CD4-positive, alpha-beta T cell treated with Interleukin-15 for 4 hours (primary cell): Measurements from ENCODE around the gene COBLL1.
"Not testable (repeated sequence)": the region's sequence is repeated elsewhere in the genome, so short reads cannot be mapped to it uniquely, and the experiment has no call there.

Experiments
- DNase-seq: peaks from one replicate; pipeline ENCODE4 v3.0.0-alpha.2; 2020; ENCODE audit warnings: low spot score

The COBLL1 gene

DNA sequence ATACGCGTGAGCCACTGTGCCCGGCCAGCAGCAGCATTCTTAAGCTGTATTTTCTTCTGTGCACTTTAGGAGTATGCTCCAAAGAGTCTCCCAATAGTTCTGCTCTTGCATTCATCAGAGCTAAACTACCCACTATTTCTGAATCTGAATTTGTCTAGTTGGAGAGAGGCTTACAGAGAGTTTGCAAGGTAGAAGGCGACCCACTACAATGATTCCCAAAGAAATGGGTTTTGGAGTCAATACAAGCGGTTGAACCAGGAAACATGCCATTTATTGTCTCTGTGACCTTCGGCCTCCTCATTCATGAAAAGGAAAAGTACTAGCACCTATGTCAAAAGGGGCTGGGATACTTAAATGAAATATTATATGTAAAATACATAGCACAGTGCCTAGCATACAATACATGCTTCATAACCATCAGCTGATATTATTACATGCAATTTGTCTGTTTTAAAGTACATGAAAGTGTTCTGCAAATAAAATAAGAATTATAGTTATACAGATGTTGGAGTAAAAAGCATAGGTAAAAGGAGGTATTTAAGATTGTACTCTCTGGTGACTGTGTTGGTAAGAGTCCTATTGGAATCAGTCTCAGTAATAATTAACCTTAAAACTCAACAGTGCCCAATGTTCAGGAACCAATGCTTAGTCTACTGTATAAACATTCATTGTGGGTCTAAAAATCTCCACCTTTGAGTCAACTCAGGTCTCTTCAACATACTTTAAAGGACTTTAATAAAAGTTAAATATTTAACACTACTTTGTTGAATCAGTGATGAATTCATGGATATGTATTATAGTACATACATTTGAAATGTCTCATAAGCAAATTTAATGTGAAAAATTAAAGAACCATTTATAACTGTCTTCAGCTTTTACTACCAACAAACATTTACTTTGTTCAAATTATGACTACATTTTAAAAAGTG lies 130.5 kb downstream of the COBLL1 start:
- DNase-seq, result no peak

DNA sequence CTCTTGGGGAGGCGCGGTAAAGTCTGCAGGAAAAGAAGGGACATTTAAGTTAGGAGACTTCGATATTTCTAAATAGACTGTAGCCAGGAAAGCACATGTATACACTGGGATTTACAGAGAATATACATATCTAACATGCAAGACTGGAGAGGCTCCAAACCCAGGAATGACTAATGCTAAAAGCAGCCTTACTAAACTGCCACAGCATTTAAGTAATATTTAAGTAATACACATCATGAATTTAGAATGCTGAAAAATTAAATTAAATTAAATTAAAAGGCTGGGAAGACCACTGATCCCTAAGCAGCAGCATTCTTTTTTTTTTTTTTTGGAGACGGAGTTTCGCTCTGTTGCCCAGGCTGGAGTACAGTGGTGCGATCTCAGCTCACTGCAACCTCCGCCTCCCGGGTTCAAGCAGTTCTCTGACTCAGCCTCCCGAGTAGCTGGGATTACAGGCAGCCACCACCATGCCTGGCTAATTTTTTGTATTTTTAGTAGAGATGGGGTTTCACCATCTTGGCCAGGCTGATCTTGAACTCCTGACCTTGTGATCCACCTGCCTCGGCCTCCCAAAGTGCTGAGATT lies 131.3 kb downstream of the COBLL1 start:
- DNase-seq, result not testable (repeated sequence)

DNA sequence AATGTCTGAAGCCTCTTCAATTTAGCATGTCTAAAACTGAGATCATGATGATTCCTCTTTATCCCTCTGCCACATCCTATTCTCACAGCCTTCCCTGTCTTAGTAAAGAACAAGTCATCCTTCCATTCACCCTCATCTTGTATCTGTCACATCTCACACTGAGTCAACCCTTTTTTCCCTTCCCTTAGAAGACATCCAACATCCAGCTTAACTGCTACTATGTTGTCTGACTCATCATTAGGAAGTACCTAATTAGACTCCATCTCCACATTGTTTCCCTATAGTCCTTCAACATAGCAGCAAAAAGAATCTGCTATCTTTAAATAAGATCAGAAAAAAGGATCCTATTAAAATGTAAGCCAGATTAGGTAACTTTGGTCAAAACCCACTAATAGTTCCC lies 135.1 kb downstream of the COBLL1 start:
- DNase-seq, result no peak

DNA sequence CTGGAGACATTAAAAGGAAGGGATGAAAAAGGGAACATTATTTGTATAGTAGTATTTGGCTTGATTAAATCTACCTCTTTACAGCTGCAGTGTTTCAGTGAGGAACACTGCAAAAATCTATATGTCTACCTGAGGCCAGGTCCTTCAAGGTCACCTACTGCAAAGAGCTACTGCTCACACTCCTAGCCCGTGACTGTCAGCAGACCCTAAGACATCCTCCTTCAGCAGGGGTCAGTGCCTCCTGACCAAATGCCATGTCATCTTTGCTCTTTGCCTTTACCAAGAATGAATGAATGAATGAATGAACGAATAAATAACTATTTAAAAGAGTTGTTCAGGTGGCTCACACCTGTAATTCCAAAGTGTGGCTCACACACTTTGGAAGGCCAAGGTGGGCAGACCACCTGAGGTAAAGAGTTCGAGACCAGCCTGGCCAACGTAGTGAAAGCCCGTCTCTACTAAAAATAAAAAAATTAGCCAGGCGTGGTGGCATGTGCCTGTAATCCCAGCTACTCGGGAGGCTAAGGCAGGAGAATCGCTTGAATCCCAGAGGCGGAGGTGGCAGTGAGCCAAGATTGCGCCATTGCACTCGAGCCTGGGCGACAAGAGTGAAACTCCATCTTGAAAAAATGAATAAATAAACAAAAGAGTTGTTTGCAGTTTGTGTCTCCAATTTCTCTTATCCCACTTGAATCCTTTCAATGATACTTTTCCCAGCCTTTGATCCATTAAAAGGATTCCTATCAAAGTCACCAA lies 136.0 kb downstream of the COBLL1 start:
- no peak for DNase-seq

DNA sequence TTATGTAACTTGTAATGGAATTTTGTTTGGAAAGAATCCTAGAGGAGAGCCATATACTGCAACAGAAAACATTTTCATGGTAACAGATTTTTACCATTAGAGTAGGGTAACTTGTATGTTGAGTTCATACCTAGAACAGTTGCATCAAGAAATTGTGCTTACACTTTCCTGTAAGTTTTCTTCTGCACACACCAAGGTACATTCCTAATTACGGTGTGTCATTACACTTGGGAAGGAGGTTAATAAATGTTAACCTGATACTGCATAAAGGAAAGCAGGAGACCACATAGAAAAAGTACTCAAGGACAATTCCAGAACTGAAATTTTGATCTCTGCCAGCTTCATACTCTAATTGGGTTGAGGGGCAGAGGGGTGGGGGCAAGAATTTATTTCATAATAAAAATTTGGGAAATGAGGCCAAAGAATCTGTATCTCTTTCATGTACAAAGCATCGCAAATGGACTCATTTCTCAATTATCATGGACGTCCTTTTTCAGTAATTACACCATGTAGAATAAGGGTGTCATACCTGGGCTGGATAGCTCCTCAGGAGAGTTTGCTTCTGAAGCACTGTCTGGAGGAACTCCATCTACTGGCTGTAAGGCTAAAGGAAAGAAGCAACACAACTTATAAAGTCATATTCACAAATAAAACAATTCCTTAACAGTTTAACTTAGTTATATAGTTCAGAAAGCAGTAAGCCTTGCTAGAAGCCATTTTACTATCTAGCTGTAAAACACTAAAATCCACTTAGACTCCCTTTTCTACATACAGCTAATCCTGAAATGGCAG lies 137.5 kb downstream of the COBLL1 start:
- no peak for DNase-seq

DNA sequence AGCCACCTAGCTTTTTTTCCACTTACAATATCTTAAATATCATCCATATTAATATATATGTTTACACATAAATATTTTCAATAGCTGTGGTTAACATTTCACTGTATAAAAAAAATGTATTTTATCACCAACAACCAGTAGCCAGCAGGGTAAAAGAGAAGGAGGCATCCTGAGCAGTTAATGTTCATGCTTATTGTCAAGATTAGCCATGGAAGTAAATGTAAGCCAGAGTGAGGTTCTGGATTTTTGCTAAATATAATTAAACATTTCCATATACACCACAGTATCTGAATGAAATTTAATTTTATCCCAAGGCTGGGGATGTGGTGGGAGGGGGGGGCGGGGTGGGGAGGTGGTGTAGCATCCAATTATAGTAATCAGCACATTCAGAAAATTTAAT lies 140.1 kb downstream of the COBLL1 start:
- DNase-seq, result no peak

DNA sequence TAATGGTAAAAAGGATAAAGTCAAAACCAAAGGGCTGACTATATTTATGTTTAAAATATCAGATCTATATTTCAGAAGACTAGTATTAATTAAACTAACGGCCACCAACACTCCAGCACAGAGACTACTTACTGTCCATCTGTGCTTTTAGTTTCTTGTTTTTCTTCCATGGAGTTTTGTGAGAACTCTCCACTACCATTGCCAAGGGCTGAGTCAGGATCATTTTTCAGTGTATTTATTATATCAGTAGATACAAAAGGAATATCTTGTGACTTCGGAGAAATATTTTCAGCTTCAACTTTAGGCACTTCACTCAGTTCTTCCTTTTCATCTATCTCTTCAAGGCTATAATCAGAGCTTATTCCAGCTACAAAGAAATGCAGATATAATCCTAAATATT lies 141.2 kb downstream of the COBLL1 start:
- DNase-seq, result no peak

DNA sequence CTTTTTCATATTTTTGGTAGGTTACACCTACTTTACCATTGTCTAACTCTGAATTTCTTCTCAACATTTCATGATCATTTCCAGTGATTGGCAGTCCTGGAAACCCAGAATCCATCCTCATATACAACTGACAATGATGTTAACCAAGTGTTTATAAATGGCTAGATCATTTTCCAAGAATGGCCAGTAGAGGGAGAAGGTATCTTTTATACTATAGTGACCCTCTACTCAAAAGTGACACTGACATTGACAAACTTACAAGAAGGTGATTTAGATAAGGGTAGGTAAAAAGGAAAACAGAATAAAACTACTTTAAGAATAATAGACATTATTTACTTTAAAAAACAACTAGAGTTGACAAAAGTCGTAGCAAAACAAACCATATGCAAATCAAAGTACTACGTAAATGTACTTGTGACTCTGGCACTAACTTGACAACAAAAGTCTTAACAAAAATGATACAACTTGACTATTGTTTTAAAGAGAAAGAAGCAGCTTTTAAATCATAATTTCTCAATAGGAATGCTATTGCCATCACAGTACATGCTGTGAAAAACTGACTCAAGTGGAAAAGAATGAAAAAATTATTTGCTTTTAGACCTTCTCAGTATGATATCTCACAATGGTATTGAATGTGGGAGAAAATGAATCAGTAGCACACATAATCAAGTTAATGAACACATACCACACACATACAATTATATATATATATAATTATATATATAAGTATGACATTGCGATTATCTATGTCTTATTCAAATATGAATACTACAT lies 143.7 kb downstream of the COBLL1 start:
- no peak for DNase-seq

DNA sequence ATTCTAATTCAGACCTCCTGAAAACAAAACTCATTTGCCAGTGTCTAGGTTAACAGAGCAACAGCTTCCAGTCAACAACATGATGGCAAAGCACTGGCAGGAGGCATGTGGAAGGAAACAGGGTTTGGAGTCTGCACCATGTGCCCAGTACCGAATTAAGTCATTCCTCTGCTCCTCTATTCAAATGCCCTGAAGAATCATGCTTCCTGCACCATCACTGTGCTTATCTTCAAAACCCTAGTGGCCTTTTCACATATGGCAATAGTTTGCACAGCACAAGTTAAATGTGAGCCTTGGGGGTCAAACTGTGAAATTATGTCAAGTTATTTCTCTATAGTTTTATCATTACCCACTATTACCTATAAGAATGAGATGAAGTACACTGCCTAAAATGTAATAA lies 145.0 kb downstream of the COBLL1 start:
- no peak for DNase-seq

DNA sequence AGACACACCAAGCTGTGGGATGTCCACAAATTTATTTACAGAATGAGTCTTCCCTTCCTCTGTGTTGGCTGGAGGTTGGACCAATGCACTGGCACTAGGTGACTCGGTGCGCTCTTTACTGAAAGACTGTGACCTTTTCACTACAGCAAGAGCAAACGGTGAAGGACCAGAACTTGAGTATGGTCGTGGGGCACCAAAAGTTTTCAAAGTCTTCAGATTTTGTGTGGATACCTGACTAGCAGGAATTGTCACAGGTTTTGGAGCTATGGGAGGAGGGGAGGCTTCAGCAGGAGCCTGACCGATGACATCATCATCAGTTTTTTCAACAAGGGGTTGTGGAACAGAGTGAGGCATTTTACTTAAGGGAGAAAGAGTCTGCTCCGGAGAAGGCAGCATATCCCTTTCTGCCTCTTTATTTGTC lies 147.3 kb downstream of the COBLL1 start:
- DNase-seq, result no peak

DNA sequence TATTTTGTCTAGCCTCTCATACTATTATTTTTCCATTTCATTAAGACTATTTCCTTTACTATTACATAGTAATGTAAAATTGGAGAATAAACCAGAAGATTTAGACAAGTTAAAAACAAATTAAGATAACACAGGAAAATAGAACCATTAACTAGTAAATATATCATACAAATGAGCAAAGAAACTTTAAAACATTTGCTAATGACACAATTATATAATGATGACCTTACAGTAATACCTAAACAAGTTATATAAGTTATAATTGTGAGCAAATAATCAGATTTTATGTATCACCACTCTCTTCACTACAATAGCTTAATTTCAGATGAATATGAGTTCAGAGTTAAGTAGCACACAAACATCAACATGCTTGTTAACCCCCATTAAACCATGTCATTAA lies 147.8 kb downstream of the COBLL1 start:
- DNase-seq, result no peak

DNA sequence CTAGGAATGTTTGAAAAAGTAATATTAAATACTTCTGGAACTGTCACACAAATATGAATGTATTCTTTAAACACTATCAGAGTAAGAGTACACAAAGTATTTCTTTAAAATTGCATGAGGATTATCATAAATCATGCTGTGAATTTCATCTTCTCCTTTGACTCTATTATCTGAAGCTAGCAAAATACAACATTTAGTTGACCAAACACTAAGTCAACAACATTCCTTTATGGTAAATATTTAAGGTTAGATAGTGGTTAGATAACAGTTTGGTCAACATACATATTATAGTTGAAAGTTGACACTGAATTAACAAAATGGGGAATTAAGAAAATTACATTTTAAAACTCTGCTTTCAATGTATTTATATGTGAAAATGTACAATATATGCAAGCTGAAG lies 148.2 kb downstream of the COBLL1 start:
- DNase-seq, result no peak

DNA sequence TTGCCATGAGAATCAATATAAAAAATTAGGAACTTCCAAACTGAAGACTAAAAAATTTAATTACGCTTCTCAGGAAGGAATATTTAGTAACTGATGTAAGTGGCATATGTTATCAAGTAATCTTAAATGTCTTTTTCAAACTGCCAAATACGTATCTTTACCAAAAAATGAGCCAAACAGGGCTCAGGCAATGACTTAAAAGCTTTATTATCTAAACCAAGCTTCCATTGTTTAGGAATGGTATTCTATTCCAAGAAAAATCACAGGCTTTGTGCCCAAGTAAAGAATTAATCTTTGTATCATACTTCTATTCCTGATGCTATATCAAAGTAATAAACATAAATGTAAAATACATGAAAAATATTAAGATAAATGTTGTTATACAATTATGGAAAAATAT lies 148.7 kb downstream of the COBLL1 start:
- no peak for DNase-seq

DNA sequence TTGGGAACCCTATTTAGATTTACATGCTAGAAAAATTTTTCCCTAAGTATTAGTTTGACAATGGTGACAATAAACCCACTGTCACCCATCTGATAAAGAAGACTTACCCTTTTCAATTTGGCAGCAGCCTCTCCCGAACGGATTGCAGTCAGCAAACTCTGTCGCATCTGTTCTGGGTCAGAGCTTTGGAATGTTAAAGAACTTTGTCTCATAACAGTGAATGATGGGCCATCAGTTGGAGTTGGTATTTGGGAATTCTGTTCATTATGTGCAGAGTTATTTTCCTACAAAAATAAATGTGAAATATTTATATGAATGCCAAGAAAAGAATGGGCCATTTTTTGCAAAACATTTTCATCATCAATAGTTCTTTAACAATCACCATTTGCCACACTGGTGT lies 149.5 kb downstream of the COBLL1 start:
- no peak for DNase-seq

DNA sequence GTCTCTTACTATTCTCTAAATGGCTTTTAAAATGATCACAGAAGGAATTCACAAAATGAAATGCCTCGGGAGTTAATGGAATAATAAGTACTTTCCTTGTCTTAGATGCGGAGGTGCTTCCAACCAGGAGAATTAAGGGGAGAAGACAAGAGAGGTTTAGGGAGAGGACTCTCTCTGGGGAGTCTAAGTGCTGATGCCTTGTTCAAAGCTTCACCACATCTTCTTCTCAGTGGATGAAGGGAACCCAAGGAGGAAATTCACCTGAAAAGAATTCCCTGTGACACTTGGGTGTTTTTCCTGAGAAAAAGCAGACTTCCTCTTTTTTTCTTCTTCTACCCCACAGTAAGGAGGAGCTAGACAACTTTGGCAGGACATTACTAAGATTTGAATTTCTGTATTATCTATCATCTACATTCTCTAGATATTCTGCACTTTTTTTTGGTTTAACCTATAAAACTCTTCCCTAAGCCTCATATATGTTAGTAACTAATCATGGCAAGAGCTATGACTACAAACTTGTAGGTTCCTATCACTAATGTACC lies 150.2 kb downstream of the COBLL1 start:
- no peak for DNase-seq

DNA sequence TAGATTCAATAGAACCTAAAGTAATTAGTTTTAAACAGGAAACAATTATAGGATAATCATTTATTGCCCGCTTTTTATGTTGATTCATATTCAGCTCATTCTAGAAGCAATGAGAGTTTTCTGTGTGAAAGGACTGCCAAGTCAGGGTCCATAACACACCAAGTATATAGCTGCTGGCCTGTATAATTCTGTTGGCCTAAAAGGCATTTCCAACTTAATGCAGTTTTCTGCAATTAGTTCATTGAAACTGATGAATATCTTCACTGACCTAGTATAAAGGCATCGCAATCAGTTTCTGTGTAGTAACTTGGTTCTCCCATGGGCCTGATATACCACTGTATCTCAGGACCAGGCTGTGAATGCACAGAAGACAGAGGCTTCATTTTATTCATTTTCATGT lies 151.3 kb downstream of the COBLL1 start:
- DNase-seq, result no peak

DNA sequence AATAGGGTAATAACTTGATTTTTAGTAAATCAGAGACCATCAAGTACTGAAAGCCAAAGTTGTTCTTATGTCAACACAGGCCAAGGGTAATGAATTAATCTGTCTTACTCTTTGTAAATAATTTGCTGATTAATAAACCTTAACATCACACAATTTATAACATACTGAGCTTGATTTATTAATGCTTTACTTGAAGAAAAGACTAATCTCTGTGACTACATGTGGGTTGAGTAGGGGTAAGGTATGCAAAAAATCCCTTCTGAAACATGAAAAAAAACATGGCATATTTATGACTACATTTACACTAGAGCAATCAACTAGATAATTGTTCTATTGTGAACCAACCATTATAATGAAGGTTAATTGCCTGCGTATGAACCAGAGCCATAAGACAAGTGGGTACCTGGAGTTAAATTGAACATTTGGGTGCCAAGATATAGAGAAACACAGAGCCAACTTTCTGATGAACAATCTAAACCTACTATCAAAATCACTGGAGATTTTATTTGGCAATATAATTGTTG lies 152.7 kb downstream of the COBLL1 start:
- no peak for DNase-seq

DNA sequence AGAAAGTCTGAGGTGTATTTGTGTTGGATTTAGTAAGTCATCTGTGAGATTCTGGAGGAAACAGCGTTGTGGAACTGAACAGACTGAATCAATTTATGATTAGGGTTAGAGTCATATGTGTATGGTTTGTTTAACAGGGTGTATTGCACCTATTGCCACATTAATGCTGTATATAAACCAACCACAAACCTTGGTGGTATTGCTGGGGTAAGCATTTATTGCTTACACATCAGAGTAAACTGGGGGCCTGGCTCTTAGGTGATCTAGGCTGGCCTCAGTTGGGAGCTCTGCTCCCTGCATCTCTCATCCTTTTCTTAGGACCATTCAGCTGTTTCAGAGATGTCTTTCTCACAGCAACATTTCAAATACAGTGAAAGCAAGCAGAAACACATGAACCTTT lies 160.6 kb downstream of the COBLL1 start:
- no peak for DNase-seq

DNA sequence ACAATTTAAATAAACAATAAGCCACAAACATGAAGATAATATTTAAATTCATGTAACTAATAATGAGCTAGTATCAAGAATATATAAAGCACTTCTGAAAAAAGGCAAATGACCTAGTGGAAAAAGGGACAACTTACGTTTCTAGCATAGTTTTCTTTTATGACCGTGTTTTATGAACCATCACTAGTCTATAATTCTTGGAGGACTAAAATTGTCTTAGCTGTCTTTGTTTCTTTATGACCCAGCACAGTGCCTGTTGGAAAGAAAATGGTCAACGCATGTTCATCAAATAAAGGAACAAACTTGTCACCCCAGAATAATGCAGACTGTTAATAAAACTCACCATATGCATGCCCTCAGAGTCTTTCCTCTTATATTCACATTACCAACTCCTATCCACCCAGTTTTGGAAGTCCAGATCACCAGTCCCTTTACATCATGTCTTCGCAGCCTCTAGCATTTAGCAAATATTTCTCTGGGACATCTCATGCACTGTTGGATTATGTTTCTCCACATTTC lies 162.9 kb downstream of the COBLL1 start:
- no peak for DNase-seq

DNA sequence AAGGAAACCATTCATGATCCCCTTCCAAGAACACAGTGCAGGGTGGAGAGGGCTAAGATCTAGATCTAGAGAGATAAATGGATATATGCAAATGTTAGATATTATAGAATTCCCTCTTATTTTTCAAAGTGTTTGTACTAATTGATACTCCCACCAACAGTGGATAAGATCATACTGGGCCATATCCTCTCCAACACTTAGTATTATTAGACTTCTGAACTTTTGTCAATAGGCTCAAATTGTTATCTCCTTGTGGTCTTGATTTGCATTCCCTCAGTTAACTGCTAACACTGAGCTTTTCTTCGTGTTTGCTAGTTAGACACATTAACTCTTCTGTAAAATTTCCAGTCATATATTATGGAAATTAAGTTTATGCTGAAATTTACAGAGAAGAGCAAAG lies 163.9 kb downstream of the COBLL1 start:
- DNase-seq, result no peak

DNA sequence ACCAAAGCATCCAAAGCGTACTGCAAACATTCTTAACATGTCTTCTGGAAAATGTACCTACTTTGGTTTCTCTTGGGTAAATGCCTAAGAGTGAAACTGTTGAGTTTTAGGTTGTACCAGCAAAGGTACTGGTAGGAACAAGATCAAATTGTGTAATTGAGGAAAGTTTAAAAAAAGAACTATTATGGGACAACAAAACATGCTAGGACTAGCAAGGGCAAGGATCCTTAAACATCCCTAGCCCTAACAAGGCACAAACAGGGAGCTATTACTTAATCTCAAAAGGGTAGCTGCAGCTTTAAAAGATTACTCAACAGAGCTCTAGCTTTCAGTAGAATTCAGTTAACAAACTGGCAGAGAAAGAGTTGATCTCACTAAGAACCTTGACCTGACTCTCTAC lies 164.4 kb downstream of the COBLL1 start:
- DNase-seq, result no peak
